Neural cell (in vitro differentiated cells): ENCODE data around the gene ZC3H14. TPM values are rescaled to one million over a fixed set of nuclear protein-coding genes. Genes with fewer than 3 reads are reported as not detected.

Experiments
- H2AFZ ChIP-seq: fragments of 200-600, 300-800 bp; sonication (generic), shearing (Covaris generic); 2 replicates; pipeline ENCODE4 v1.6.0; 2014; ENCODE audit warnings: low read depth, mild to moderate bottlenecking, antibody characterized with exemption, low read length, moderate library complexity
- H3F3A ChIP-seq: fragments of 200-600 bp; shearing (Covaris generic); 2 replicates; pipeline ENCODE4 v1.6.1; 2016; ENCODE audit warnings: mild to moderate bottlenecking, moderate library complexity, mixed read lengths, antibody characterized with exemption, low read length; ENCODE audit not compliant: insufficient read depth, poor library complexity, severe bottlenecking
- H3K27ac ChIP-seq: fragments of 200-600, 300-800 bp; sonication (generic), shearing (Covaris generic); 2 replicates; pipeline ENCODE4 v1.5.1; 2014; ENCODE audit warnings: mild to moderate bottlenecking, low read length, moderate library complexity
- H3K27me3 ChIP-seq: fragments of 300-800, 200-600 bp; sonication (generic), shearing (Covaris generic); 2 replicates; pipeline ENCODE4 v1.6.0; 2014; ENCODE audit warnings: mild to moderate bottlenecking, low read depth, low read length, moderate library complexity; ENCODE audit not compliant: insufficient read depth
- H3K36me3 ChIP-seq: fragments of 300-800, 200-600 bp; sonication (generic), shearing (Covaris generic); 2 replicates; pipeline ENCODE4 v1.5.1; 2014; ENCODE audit warnings: mild to moderate bottlenecking, antibody characterized with exemption, low read length, moderate library complexity; ENCODE audit not compliant: insufficient read depth
- H3K4me2 ChIP-seq: fragments of 300-800, 200-600 bp; sonication (generic), shearing (Covaris generic); 2 replicates; pipeline ENCODE4 v1.6.0; 2014; ENCODE audit warnings: mild to moderate bottlenecking, low read length
- H3K4me3 ChIP-seq: fragments of 300-800, 200-600 bp; sonication (generic), shearing (Covaris generic); 2 replicates; pipeline ENCODE4 v1.5.1; 2014; ENCODE audit warnings: mild to moderate bottlenecking, low read length, moderate library complexity
- H3K79me2 ChIP-seq: fragments of 200-600 bp; shearing (Covaris generic); replicated peaks from 2 replicates; pipeline ENCODE4 v1.6.0; 2014; ENCODE audit warnings: mild to moderate bottlenecking, low read length, moderate library complexity; ENCODE audit not compliant: insufficient read depth
- H3K9ac ChIP-seq: fragments of 300-800, 200-600 bp; sonication (generic), shearing (Covaris generic); 2 replicates; pipeline ENCODE4 v1.6.1; 2016; ENCODE audit warnings: mild to moderate bottlenecking, low read length, mixed read lengths
- H3K9me2 ChIP-seq: fragments of 200-600 bp; shearing (Covaris generic); 2 replicates; pipeline ENCODE4 v1.6.1; 2016; ENCODE audit warnings: mild to moderate bottlenecking, low read length, mixed read lengths; ENCODE audit not compliant: insufficient read depth
- H3K9me3 ChIP-seq: fragments of 200-600, 300-800 bp; sonication (generic), shearing (Covaris generic); 2 replicates; pipeline ENCODE4 v1.6.1; 2016; ENCODE audit warnings: mild to moderate bottlenecking, mixed run types, low read length, moderate library complexity, mixed read lengths
- H4K20me1 ChIP-seq: fragments of 200-600 bp; shearing (Covaris generic); 2 replicates; pipeline ENCODE4 v1.6.1; 2016; ENCODE audit warnings: mild to moderate bottlenecking, mixed run types; ENCODE audit not compliant: insufficient read depth
- EP300 ChIP-seq: fragments of 450-650 bp; conservative IDR thresholded peaks from 2 replicates; pipeline ENCODE4 v1.6.1; 2014; ENCODE audit warnings: antibody characterized with exemption, mild to moderate bottlenecking, moderate library complexity; ENCODE audit not compliant: poor library complexity, severe bottlenecking
- EZH2 ChIP-seq: fragments of 200-600, 300-800 bp; shearing (Covaris generic), sonication (generic); IDR thresholded peaks from 2 replicates; pipeline ENCODE4 v1.6.1; 2014; ENCODE audit warnings: antibody characterized with exemption, low read length, borderline replicate concordance, mild to moderate bottlenecking; ENCODE audit not compliant: insufficient read depth, poor library complexity, severe bottlenecking
- MXI1 ChIP-seq: fragments of 450-650 bp; conservative IDR thresholded peaks from 2 replicates; pipeline ENCODE4 v1.6.1; 2014; ENCODE audit warnings: antibody characterized with exemption, mild to moderate bottlenecking; ENCODE audit not compliant: poor library complexity, severe bottlenecking
- POLR2AphosphoS5 ChIP-seq: IDR thresholded peaks from 2 replicates; pipeline ENCODE4 v1.6.1; 2012
- RAD21 ChIP-seq: fragments of 450-650 bp; conservative IDR thresholded peaks from 2 replicates; pipeline ENCODE4 v1.6.1; 2014; ENCODE audit warnings: antibody characterized with exemption, mild to moderate bottlenecking, moderate library complexity
- SMC3 ChIP-seq: fragments of 450-650 bp; conservative IDR thresholded peaks from 2 replicates; pipeline ENCODE4 v1.6.1; 2014; ENCODE audit warnings: antibody characterized with exemption, mild to moderate bottlenecking, moderate library complexity; ENCODE audit not compliant: poor library complexity
- TAF1 ChIP-seq: IDR thresholded peaks from 2 replicates; pipeline ENCODE4 v1.6.1; 2012; ENCODE audit warnings: low read depth
- polyA plus RNA-seq: library from polyadenylated mRNA; depleted of rRNA; stranded (reverse); fragments of >200 nt; gene quantifications from 2 replicates; pipeline ENCODE4 v1.2.3, GENCODE V29; 2014
- TF ChIP-seq, protein P1 (sequence below): IDR thresholded peaks from 2 replicates; pipeline ENCODE4 v1.6.1; 2012; ENCODE audit warnings: borderline replicate concordance
- TF ChIP-seq, protein P2 (sequence below): fragments of 450-650 bp; IDR thresholded peaks from 2 replicates; pipeline ENCODE4 v1.5.1; 2014; ENCODE audit warnings: antibody characterized with exemption, mild to moderate bottlenecking, moderate library complexity; ENCODE audit not compliant: poor library complexity, severe bottlenecking

The ZC3H14 gene
- polyA plus RNA-seq, 1 donor from 2014 or later = 70.5 TPM

DNA sequence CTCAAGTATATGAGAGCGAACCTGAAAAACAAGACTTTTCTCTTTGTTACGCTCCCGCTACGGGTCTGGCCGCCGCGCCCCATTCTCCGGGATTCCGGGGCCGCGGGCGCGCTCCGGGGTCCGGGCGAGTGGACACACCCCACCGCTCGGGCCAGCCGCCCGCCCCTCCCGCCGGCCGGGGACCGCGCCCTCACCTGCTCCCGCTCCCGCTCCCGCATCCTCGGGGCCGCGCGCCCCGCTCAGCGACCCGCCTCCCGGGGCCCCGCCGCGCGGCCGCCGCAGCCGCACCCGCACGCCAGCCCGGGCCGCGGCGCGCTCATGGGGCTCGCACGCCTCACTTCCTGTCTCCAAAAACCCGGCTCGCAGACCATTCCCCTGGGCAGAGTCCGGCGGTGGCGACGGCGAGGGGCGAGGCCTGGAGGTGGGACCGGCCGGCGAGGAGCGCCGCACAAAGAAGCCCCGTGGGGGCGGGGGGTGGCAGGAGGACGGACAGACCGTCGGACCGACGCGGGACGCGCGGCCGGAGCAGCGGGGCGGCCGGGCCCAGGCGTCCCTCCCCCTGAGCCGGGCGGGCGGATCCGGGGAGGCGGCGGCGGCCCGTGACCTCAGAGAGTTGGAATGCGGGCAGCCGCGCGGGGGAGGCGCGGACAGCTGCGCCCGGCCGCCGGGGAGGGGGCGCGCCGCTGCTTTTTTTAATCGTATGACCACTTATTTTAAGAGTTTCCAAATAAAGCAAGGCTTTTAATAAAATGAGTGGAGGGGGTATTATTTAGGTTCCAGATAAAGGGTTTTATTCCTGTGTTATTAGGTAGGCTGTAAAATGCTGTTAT lies 8.2 kb upstream of the ZC3H14 start, which contains the start of gene PTPN21:
PTPN21 (minus strand) TSS at position 551 of the 830 bp plus-strand sequence. CDS start 4,590 bp downstream, outside the sequence.
- Histone ChIP-seq H3K4me3 (peak within 1 kb of the TSS; percentile 69), H3K9me3 (no peaks in the 10 kb centered on the region), H3F3A (no peaks in the 10 kb centered on the region), H3K27me3 (no peaks in the 10 kb centered on the region), H3K9ac (peak within 1 kb of the TSS; percentile 79), H3K27ac (no peak within 1 kb of the TSS), H3K79me2 (peaks cover 25% of the 10 kb centered on the region), H3K36me3 (no peaks in the 10 kb centered on the region), H4K20me1 (no peaks in the 10 kb centered on the region), H3K4me2 (peak within 1 kb of the TSS; percentile 98), H3K9me2 (no peaks in the 10 kb centered on the region), H2AFZ (peak within 1 kb of the TSS; percentile 81)
- TF ChIP-seq MXI1 = peak; percentile 60
- TF ChIP-seq, protein P1, sequence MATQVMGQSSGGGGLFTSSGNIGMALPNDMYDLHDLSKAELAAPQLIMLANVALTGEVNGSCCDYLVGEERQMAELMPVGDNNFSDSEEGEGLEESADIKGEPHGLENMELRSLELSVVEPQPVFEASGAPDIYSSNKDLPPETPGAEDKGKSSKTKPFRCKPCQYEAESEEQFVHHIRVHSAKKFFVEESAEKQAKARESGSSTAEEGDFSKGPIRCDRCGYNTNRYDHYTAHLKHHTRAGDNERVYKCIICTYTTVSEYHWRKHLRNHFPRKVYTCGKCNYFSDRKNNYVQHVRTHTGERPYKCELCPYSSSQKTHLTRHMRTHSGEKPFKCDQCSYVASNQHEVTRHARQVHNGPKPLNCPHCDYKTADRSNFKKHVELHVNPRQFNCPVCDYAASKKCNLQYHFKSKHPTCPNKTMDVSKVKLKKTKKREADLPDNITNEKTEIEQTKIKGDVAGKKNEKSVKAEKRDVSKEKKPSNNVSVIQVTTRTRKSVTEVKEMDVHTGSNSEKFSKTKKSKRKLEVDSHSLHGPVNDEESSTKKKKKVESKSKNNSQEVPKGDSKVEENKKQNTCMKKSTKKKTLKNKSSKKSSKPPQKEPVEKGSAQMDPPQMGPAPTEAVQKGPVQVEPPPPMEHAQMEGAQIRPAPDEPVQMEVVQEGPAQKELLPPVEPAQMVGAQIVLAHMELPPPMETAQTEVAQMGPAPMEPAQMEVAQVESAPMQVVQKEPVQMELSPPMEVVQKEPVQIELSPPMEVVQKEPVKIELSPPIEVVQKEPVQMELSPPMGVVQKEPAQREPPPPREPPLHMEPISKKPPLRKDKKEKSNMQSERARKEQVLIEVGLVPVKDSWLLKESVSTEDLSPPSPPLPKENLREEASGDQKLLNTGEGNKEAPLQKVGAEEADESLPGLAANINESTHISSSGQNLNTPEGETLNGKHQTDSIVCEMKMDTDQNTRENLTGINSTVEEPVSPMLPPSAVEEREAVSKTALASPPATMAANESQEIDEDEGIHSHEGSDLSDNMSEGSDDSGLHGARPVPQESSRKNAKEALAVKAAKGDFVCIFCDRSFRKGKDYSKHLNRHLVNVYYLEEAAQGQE = no peak

DNA sequence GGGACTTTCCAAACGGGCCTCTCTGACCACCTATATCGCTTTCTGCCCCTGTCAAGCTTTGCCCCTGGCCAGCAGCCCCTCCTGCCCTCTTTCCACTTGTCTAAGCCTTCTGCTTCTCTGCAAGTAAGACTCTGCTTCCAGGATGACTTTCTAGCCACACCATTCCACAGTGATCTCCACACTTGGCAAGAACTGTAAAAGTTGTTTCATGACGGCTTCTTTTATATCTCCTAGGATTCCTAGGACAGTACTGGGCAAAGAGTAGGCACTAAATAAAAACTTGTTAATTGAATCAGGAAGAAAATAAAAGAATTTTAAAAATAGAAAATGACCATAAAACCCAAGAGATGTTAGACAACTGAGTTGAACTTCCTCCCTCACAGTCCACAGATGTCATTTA lies 6.3 kb upstream of the ZC3H14 start:
- no peaks in the 10 kb centered on the region for H3K9me3 ChIP-seq
- H3K4me3 ChIP-seq = no peak overlapping the region
- peaks cover 25% of the 10 kb centered on the region for H3K79me2 ChIP-seq
- H3K27me3 ChIP-seq = no peaks in the 10 kb centered on the region
- H3K9ac ChIP-seq = no peak overlapping the region
- H2AFZ ChIP-seq = no peak overlapping the region
- H3K36me3 ChIP-seq = no peaks in the 10 kb centered on the region
- H3F3A ChIP-seq = no peaks in the 10 kb centered on the region
- TF ChIP-seq RAD21 (no peak), POLR2AphosphoS5 (no peak), SMC3 (no peak), TAF1 (no peak), EP300 (no peak), EZH2 (no peak), MXI1 (no peak)
- TF ChIP-seq, protein P1 = no peak
- TF ChIP-seq, protein P2, sequence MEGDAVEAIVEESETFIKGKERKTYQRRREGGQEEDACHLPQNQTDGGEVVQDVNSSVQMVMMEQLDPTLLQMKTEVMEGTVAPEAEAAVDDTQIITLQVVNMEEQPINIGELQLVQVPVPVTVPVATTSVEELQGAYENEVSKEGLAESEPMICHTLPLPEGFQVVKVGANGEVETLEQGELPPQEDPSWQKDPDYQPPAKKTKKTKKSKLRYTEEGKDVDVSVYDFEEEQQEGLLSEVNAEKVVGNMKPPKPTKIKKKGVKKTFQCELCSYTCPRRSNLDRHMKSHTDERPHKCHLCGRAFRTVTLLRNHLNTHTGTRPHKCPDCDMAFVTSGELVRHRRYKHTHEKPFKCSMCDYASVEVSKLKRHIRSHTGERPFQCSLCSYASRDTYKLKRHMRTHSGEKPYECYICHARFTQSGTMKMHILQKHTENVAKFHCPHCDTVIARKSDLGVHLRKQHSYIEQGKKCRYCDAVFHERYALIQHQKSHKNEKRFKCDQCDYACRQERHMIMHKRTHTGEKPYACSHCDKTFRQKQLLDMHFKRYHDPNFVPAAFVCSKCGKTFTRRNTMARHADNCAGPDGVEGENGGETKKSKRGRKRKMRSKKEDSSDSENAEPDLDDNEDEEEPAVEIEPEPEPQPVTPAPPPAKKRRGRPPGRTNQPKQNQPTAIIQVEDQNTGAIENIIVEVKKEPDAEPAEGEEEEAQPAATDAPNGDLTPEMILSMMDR = no peak
- H4K20me1 ChIP-seq = no peaks in the 10 kb centered on the region
- H3K9me2 ChIP-seq = no peaks in the 10 kb centered on the region
- H3K27ac ChIP-seq = no peak overlapping the region
- no peak overlapping the region for H3K4me2 ChIP-seq
